NCI-H1417 (cell line): ENCODE data around the gene C2orf76.
"Not testable (repeated sequence)": the region's sequence is repeated elsewhere in the genome, so short reads cannot be mapped to it uniquely, and the experiment has no call there.

Experiments used
- DNase-seq, 3 experiments: peaks; one replicate each; lab custom pipeline; 2025; lab: John Stamatoyannopoulos, UW

The C2orf76 gene

GRCh38 chr2:119294671-119295070, 72.0 kb downstream of the C2orf76 start:
- no peak for DNase-seq

- peak in 2 of 3 experiments; percentile 2 to 13 for DNase-seq
These were observed 72.7 kb downstream of the C2orf76 start for GRCh38 chr2:119293900-119294299.

GRCh38 chr2:119293254-119293653, 73.4 kb downstream of the C2orf76 start:
- DNase-seq: no peak

GRCh38 chr2:119292226-119292625, 74.4 kb downstream of the C2orf76 start:
- DNase-seq: peak in 2 of 3 experiments; percentile 51 to 74

GRCh38 chr2:119291588-119292167, 75.0 kb downstream of the C2orf76 start:
- peak in 2 of 3 experiments; percentile 22 to 63 for DNase-seq

GRCh38 chr2:119290859-119291587, 75.6 kb downstream of the C2orf76 start:
- DNase-seq: peak; percentile 49 to 93 (median 78)

GRCh38 chr2:119289642-119290041, 77.0 kb downstream of the C2orf76 start:
- DNase-seq: no peak

GRCh38 chr2:119289093-119289492, 77.5 kb downstream of the C2orf76 start:
- no peak for DNase-seq

GRCh38 chr2:119288576-119288975, 78.1 kb downstream of the C2orf76 start:
- DNase-seq: no peak

- no peak for DNase-seq
These were observed 80.0 kb downstream of the C2orf76 start for GRCh38 chr2:119286661-119287060.

GRCh38 chr2:119283873-119284331, 82.7 kb downstream of the C2orf76 start:
- DNase-seq: no peak

- DNase-seq: no peak
These were observed 83.6 kb downstream of the C2orf76 start for GRCh38 chr2:119282996-119283511.

- no peak for DNase-seq
These were observed 84.3 kb downstream of the C2orf76 start for GRCh38 chr2:119282146-119282995.

- DNase-seq: no peak
These were observed 86.0 kb downstream of the C2orf76 start for GRCh38 chr2:119280680-119281079.

- no peak for DNase-seq
These were observed 87.0 kb downstream of the C2orf76 start for GRCh38 chr2:119279666-119280065.

GRCh38 chr2:119278946-119279345, 87.7 kb downstream of the C2orf76 start:
- no peak for DNase-seq

GRCh38 chr2:119278385-119278784, 88.2 kb downstream of the C2orf76 start:
- DNase-seq: not testable (repeated sequence)

GRCh38 chr2:119276864-119277263, 89.8 kb downstream of the C2orf76 start:
- DNase-seq: no peak

- no peak for DNase-seq
These were observed 99.0 kb downstream of the C2orf76 start for GRCh38 chr2:119267604-119268003.

GRCh38 chr2:119266091-119266589, 100.5 kb downstream of the C2orf76 start:
- DNase-seq: no peak

GRCh38 chr2:119265693-119266066, 101.0 kb downstream of the C2orf76 start:
- no peak for DNase-seq
